Left colon (tissue), 2 donors: ENCODE measurements around the gene RAD51B. TPM values are rescaled to one million over a fixed set of nuclear protein-coding genes. Genes with fewer than 3 reads are reported as not detected.
A peak's percentile ranks its signal among the peaks of the same experiment; 100 is the strongest.
"Not testable (repeated sequence)": the region's sequence is repeated elsewhere in the genome, so short reads cannot be mapped to it uniquely, and the experiment has no call there.

ENCODE experiments used
- ATAC-seq: fragments of 200-7000 bp; cut with Tn5 transposase; one replicate; pipeline ENCODE4 v1.9.1; 2020; ENCODE audit warnings: mild to moderate bottlenecking, moderate library complexity
- DNase-seq, 2 donors: peaks; one replicate each; pipeline ENCODE4 v3.0.0-alpha.2; 2020
- intact Hi-C, 2 donors: fragments of 100-400 bp; cut with DNase I in 1 of 2; cut with micrococcal nuclease in 1 of 2; formaldehyde crosslinking; loops; one replicate each; pipeline versions ENCODE4 v1.11.2 to v1.14.0; 2022; cut with DNase I, micrococcal nuclease
- total RNA-seq, 2 donors: library from RNA; stranded (reverse); fragmentation: NEBNext Ultra II Directional; extraction: Animal tissue kit (Norgen Biotek cat#: 25700); gene quantifications; one replicate each; pipeline ENCODE4 v1.2.1, GENCODE V29; 2021
- donor health status: DM: no; HTN: no; CAD: no.
- donor health status: DM: yes; HTN: yes; CAD: no.

The RAD51B gene
- total RNA-seq, 2 donors from 2014 or later: 13.7 to 16.8 TPM

DNA sequence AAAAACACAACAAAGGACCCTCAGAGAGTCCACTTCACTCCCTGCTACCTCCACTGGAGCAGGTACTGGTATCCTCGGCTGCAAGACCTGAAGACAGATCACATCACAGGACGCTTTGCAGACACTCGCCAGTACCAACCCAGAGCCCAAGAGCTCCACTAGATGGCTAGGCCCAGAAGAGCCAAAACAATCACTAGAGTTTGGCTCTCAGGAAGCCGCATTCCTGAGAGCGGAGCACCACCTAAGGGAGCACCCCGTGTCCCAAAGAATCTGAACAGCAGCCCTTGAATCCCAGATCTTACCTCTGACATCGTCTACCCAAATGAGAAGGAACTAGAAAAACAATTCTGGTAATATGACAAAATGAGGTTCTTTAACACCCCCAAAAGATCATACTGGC is 399.8 kb downstream of the RAD51B start:
- no peak for DNase-seq
- intact Hi-C loops: no loop called here
- ATAC-seq: no peak

DNA sequence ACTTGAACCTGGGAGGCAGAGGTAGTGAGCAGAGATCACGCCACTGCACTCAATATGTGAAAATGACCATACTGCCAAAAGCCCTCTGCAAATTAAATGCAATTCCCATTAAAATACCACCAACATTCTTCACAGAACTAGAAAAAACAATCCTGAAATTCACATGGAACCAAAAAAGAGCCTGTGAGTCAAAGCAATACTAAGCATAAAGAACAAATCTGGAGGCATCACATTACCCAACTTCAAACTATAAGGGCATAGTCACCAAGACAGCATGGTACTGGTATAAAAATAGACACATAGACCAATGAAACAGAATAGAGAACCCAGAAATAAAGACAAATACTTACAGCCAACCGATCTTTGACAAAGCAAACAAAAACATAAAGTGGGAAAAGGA is 401.5 kb downstream of the RAD51B start:
- DNase-seq, ATAC-seq, intact Hi-C loops: not testable (repeated sequence)

DNA sequence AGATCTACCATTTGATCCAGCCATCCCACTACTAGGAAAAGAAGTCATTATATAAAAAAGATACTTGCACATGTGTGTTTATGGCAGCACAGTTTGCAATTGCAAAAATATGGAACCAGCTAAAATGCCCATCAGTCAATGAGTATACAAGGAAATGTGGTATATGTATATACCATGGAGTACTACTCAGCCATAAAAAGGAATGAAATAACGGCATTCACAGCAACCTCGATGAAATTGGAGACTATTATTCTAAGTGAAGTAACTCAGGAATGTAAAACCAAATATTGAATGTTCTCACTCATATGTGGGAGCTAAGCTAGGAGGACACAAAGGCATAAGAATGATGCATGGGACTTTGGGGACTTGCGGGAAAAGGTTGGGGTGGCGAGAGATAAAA is 402.6 kb downstream of the RAD51B start:
- intact Hi-C loops: no loop called here
- no peak for ATAC-seq
- no peak for DNase-seq

DNA sequence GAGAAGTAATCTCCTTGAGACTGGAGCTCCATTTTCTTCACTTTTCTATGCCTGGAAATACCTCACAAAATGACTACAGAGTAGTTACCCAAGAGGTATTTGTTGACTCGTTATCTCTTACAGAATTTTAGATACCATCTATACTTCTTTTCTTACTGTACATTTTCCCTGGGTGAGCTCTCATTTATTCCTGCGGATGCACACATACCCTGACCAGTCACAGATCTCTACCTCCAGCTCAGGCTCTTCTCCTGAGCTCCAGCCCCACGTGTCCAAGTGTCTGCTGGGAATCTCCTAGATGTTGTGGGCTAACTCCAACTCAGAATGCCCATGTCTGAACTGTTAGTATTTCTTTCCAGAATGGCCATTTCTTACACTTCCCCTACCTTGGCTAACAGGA is 403.1 kb downstream of the RAD51B start:
- no peak for DNase-seq
- ATAC-seq: no peak
- intact Hi-C loops: no loop called here

DNA sequence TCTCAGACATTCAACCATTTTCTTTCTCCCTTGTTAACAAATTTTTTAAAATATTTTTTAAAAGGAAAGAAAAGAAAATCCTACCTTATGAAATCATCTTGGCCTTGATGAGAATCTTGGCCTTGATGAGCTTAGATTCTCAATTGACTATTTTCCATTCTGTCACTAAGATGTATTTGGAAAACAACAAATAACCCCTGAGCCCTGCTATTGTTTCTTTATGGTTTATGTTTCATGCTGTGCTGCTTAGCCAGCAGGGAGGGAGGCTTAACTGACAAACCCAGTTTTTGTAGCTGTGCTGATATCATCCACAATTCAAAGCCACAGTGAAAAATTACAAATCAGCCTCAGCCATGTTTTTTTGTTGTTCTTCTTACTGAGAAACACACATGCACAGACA is 404.1 kb downstream of the RAD51B start:
- ATAC-seq (no peak), DNase-seq (no peak)
- intact Hi-C loops: no loop called here

DNA sequence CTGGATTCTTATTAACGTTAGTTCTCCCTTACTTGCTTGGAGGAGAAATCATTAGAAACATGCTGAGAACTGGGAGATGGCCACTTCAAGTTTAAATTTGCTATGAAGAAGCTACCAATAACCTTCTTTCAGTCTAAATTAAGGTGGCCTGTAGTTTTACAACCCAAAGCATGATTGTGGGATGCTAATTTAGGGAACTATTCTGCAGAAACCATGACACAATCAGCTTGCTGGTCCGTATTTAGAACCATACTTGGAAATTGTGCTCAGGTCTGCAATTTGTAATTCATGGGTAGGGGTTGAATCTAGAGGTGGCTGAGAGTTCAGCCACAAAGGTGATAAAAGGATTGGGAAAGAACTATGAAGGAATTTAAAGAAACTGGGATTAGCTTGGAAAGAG is 405.7 kb downstream of the RAD51B start:
- intact Hi-C loops: no loop called here
- no peak for DNase-seq
- no peak for ATAC-seq

DNA sequence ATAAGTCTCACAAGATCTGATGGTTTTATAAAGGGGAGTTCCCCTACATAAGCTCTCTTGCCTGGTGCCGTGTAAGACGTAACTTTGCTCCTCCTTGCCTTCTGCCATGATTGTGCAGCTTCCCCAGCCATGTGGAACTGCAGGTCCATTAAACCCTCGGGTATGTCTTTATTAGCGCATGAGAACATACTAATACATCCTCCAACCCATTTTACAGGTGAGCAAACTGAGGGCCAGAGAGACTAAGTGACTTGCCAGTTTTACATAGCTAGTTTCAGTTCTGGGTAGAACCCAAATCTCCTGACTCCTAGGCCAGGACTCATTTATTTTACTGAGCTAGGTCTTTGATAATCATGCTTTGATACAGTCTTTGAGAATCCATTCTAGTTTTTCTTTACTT is 406.9 kb downstream of the RAD51B start:
- ATAC-seq: no peak

DNA sequence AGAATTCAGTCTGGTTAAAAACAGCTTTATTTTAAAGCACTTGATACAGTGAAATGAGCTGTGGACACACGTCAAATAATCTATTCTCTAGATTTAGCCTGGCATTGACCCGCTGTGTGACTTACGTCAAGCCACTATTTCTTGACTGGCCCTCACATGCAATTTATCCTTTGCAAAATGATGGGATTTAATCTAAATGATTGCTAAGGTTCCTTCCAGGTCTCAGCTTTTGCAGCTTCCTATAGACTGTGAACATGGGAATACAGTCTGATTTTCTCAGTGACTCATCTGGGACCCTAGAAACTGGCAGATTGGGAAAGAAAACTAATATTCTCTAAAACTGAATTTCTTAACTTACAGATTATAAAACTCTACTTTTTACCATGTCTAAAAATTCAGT is 409.1 kb downstream of the RAD51B start:
- no peak for DNase-seq
- intact Hi-C loops: no loop called here
- no peak for ATAC-seq

More for the DNA sequence above, 406.9 kb downstream of the RAD51B start:
- intact Hi-C loops: no loop called here
- no peak for DNase-seq

DNA sequence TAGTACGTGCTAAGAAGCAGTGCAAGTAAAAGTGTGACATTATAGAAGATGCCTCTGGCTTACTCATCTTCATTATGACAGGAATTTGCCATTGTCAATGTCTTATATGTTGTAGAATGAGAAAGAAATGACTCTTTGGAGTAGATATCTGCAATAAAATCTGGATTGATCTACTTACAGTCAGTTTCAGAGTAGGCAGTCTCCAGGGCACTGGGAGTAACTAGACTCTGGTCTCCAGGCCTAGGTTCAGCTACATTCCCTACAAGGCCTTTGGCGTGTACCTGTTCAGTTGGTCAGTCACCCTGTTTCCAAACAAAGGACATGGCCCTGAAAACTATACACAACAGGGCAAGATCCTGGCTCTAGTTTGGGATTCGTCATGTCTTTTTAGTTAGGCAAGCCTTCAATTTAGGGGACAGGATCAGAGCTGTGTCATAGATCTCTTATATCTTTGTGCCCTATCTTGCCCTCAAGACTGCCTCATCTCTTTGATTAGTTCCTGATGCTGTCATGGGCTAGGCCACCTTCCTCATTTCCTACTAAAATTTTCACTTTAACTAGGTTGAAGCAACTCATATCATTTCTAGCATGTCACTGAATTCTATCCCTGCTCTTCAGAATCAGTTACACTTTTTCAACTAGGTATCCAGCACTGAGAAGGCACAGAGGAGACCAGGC is 410.0 kb downstream of the RAD51B start:
- ATAC-seq (no peak), DNase-seq (no peak)
- intact Hi-C loops: no loop called here

DNA sequence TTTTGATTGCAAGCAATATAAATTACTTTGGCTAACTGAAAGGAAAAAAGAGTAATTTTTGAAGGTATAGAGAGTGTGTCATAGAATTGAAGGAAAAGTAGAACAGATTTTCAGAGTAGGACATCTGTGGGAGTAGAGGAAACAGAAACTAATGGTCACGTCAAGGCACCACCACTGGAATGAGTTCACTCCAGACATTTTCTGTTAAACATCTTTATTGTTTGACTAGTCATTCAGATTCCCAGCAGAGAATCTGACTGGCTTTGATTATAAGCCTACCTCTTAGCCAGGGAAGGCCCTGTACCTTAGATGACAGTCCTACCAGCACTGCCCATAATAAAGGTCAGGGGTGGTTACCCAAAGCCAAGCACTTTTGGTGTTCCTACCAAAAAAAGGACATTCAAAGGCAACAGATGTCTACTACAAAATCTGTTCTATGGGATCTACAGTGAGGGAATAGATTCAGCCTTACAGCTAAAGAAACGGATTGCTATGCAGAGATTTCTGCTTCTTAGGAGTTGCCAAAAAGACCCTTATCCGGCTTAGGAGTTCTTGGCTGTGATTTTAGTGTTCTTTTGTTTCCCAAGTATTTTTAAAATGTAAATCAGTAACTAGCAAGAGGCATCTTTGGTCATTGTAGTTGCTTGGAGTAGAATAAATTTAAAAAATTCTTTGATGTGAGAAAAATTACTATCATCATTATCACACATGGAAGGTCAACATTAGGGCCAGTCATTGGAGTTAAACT is 410.8 kb downstream of the RAD51B start:
- intact Hi-C loops: no loop called here
- no peak for DNase-seq

DNA sequence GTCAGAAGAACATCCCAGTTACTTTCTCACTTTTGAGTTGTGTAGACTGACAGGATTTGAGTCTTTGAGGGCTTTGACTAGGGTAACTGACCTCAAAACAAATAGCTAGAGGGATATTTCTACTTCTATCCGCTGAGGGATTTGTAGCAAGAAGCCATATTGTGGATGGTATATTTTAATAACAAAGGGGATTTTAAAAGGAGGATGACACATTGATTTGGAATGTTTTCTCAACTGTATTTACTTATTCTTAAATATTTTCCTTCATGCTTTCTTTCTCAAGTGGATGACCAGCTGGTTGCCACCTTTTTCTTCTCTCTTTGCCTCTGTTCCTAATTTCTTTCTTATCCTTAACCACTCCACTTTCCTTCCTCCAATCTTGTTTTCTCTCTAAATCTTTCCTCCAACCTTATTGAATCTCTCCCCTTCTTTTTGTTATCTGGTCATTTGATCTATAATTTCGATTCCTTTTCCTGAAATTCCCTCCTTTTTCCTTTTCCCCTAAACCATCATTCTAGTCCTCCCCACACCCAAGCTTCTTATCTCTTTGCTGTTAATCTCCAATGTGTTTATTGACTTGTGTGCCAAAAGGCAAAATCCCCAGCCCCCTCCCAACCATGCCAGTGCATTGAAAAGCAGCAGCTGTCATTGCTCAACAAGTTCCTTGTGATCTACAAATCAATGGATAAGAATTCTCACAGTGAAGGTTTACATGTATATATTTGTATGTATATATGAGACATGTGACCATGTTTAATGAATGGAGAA is 411.6 kb downstream of the RAD51B start:
- peak; percentile 45 for ATAC-seq
- intact Hi-C loops: no loop called here
- DNase-seq: no peak

More for the DNA sequence above, 410.8 kb downstream of the RAD51B start:
- no peak for ATAC-seq

DNA sequence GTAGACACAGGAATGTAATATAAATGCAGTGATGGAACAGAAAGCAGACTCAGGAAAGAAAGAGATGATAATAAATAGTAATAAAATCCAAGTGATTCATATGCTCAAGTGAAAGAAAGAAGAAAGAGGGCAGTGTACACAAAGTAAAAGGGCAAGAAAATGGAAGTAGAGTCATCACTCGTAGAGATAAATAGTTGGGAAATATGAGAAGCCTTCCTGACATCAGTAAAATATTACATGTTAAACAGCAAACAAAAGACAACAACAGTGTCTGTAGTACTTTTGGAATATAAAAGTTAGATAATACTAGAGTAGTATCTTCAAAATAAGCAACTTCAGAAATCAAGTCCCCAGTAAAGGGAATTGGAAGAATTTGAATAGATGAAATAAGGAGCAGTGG is 412.3 kb downstream of the RAD51B start:
- DNase-seq: no peak
- intact Hi-C loops: no loop called here
- ATAC-seq: peak; percentile 33

DNA sequence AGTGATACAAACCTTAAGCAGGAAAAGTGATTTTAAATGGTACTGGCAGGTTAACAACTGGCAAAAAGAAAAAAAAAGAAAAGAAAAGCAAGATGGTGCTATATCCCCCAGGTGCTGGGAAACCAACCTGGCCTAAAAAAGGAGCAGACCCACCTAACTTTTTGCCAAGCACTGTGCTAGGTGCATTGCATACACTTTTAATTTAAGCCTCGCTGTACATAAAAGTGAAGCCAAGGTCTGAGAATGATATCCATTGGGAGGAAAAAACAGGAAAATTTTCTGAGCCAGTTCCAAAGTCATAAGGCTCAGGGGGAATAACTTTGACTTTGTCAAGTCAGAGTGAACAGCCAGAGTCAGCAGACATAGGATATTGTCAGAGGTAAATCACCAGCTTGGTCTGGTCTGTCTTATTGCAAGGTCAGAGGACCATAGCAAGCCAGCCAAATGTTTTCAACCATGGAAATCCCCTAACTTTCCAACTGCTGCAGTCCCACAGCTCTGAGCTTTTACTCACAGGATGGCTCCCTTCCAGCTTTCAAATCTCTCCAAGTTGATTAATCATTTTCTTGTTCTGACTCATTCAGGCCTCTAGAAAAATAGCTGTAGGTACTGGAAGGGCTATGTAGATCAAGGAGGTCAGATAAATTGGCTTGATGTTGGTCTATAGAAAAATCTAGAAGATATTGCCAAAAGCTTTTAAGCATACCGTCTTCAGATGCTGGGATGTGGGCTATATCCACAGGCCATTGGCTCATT is 412.9 kb downstream of the RAD51B start:
- intact Hi-C loops: no loop called here
- peak in 1 of 2 donors; percentile 52 for DNase-seq

DNA sequence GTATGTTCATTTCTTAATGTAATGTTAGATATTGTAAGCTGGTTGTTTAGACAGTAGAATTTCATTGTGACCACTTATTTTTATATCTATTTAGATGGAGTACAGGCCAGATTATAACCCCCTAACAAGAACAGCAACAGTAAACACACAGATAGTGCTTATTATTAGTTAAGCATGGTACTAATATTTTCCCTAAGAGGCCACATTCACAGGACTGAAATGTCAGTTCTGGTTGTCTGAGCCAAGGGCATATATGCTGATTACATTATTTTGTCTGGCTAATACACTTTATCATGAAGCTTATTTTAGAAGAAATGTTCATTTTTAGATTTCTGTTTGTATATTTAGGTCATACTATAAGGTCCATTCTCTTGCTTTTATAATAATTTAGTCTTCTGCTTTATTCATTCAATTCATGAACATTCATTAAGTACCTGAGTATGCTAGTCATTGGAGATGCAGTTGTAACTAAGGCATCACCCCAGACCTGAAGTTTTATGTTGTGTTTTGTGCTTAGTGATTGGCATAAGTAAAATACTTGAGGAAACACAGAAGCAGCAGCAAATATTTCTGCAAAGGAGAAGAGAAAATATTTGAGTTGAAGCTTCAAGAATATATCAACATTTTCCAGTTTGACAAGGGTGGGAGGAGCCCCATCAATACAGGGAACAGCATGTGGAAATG is 413.7 kb downstream of the RAD51B start:
- no peak for ATAC-seq
- intact Hi-C loops: no loop called here

More for the DNA sequence above, 412.9 kb downstream of the RAD51B start:
- peak; percentile 53 for ATAC-seq

DNA sequence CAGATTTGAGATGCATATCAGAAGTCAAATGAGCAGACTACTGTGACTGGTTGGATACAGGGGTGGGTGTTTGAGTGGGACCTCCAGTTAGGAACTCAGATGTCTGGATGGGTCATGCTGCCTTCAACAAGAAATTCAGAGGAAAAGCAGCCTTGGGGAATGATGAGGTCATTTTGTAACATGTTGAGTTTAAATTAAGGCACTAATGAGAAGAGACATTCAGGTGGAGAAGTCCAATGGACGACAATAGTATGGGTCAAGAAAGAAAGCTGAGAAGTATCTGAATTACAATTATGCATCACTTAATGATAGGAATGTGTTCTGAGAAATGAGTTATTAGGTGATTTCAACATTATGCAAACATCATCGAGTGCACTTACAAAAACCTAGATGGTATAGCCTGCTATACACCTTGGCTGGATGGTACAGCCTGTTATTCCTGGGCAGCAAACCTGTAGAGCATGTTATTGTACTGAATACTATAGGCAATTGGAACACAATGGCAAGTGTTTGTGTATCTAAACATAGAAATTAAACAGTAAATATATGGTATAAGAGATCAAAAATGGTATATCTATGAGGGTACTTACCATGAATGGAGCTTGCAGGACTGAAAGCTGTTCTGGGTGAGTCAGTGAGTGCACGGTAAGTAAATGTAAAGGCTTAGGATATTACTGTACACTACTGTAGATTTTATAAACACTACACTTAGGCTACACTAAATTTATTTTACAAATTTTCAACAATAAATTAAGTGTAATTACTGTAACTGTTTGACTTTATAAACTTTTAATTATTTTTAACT is 414.7 kb downstream of the RAD51B start:
- intact Hi-C loops: no loop called here

More for the DNA sequence above, 413.7 kb downstream of the RAD51B start:
- no peak for DNase-seq

DNA sequence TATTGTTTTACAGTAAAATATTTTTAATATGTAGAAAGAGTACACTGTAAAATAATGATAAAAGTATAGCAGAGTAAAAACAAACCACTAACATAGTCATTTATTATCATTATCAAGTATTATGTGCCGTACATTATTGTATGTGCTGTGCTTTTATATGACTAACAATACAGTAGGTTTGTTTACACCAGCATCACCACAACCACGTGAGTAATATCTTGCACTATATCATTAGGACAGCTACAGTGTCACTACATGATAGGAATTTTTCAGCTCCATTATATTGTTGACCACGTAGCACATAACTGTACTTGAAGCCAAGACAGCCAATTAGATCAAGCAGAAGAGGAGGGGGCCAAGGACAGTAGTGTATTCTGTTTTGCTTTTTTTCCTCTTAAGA is 415.4 kb downstream of the RAD51B start:
- ATAC-seq: no peak
- intact Hi-C loops: no loop called here
- no peak for DNase-seq

More for the DNA sequence above, 414.7 kb downstream of the RAD51B start:
- ATAC-seq (no peak), DNase-seq (no peak)

DNA sequence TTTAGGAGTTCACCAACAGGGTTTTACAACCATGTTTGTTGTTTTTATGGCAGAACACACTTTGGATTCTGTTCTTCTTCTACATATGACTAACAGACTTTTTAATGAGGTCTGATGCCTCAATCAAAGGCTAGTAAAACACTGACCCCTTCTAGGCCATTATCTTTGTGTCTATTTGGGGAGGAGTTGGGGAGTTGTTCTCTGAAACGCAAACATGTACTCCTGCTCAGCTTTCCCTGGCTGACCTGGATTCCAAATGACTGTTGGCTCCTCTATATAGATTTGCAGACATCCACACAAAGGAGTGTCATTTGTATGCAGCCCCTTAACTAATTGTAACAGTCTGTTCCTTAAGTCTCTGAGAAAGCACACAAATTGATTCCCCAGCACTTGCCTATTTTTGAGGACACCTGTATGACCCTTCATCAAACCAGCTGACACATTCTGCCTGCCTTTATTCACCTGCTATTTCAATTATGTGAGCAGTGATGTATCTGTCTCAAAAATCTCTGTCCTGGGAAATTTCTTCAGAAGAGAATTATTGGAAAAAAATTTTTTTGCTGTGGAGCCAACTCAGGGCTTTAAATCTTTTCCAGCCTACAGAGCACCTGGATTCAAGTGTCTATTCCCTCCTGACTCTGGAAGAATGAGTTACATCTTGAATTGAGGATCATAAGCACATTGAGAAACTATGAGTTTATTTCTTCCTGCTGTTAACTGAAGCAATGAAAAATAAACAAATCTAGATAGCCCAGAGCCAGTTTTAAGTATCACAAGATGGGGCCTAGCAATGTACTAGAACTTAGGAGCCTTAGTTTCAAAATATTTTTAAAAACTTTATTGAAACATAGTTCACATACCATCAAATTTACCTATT is 417.2 kb downstream of the RAD51B start:
- DNase-seq: no peak
- intact Hi-C loops: no loop called here
- peak; percentile 70 for ATAC-seq
